Breast epithelium (tissue), 3 donors: ENCODE results near the gene NBAS.

Source experiments
- POLR2A ChIP-seq: fragments of 450-650 bp; IDR thresholded peaks from one replicate; pipeline ENCODE4 v1.6.1; 2016; ENCODE audit warnings: antibody characterized with exemption, mild to moderate bottlenecking, moderate library complexity
- POLR2AphosphoS5 ChIP-seq, 3 donors: sonication (generic); formaldehyde crosslinking; IDR thresholded peaks; one replicate each; pipeline ENCODE4 v1.6.1; 2017; ENCODE audit warnings: antibody characterized with exemption in 3 of 3
- TF ChIP-seq, protein P1 (sequence below), 3 donors: fragments of 450-650 bp; IDR thresholded peaks; one replicate each; pipeline ENCODE4 v1.5.1; 2016 to 2017; ENCODE audit warnings: antibody characterized with exemption in 3 of 3, mild to moderate bottlenecking in 3 of 3, moderate library complexity in 3 of 3

DNA sequence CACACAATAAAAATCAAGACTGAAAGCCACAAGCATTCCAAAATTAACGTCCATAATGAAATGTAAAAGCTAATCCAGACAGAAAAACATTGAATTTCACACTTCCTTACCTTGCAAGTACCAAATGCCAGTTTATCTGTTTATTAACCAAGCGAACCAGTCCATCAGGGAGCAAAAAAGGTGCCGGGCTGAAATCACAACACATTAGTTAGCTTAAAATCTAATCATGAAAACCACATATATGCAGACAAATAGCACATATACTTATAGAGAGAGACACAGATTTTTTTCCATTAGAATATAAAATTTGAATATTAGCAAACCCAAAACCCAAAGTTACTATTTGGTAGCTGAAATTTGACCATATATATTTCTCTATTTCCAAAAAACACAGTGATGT is 7.2 kb downstream of the NBAS start:
- no peak for TF ChIP-seq POLR2AphosphoS5 (IDR thresholded peaks at IDR 0.05)
- TF ChIP-seq, protein P1, sequence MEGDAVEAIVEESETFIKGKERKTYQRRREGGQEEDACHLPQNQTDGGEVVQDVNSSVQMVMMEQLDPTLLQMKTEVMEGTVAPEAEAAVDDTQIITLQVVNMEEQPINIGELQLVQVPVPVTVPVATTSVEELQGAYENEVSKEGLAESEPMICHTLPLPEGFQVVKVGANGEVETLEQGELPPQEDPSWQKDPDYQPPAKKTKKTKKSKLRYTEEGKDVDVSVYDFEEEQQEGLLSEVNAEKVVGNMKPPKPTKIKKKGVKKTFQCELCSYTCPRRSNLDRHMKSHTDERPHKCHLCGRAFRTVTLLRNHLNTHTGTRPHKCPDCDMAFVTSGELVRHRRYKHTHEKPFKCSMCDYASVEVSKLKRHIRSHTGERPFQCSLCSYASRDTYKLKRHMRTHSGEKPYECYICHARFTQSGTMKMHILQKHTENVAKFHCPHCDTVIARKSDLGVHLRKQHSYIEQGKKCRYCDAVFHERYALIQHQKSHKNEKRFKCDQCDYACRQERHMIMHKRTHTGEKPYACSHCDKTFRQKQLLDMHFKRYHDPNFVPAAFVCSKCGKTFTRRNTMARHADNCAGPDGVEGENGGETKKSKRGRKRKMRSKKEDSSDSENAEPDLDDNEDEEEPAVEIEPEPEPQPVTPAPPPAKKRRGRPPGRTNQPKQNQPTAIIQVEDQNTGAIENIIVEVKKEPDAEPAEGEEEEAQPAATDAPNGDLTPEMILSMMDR (IDR thresholded peaks at IDR 0.05): no peak
- TF ChIP-seq POLR2A: no peak
